Transverse colon (tissue), 4 donors: ENCODE results near the gene PARP12.

Experiments
- CTCF ChIP-seq, 5 experiments: fragments of 200-600 bp in 3 of 5; fragments of 450-650 bp in 2 of 5; sonication (generic) in 3 of 5; IDR thresholded peaks; 1 replicate in 2 of 5; 2 replicates in 3 of 5; pipeline ENCODE4 v1.5.1; 2016 to 2017; ENCODE audit warnings: antibody characterized with exemption in 5 of 5, inconsistent platforms in 3 of 5, mild to moderate bottlenecking in 2 of 5, moderate library complexity in 1 of 5
- EP300 ChIP-seq: sonication (generic); formaldehyde crosslinking; IDR thresholded peaks from one replicate; pipeline ENCODE4 v1.6.1; 2017; ENCODE audit warnings: antibody characterized with exemption, low read depth
- POLR2A ChIP-seq: fragments of 450-650 bp; IDR thresholded peaks from one replicate; pipeline ENCODE4 v1.6.1; 2016; ENCODE audit warnings: antibody characterized with exemption, mild to moderate bottlenecking, moderate library complexity
- POLR2AphosphoS5 ChIP-seq, 3 donors: sonication (generic); formaldehyde crosslinking; IDR thresholded peaks; one replicate each; pipeline ENCODE4 v1.6.1; 2016; ENCODE audit warnings: antibody characterized with exemption in 3 of 3

GRCh38 chr7:140017034-140017433 is 45.7 kb downstream of the PARP12 start:
- TF ChIP-seq EP300 (no peak), CTCF (IDR thresholded peaks at IDR 0.05) (no peak), POLR2A (no peak), POLR2AphosphoS5 (IDR thresholded peaks at IDR 0.05) (no peak)
